Keratinocyte (primary cell): ENCODE measurements around the gene TCFL5. TPM values are rescaled to one million over a fixed set of nuclear protein-coding genes. Genes with fewer than 3 reads are reported as not detected.

Experiments used
- DNase-seq: peaks from one replicate; pipeline ENCODE4 v3.0.0-alpha.2; 2011; ENCODE audit warnings: low read depth, missing footprints, low spot score
- FAIRE-seq: peaks from 2 replicates; lab custom pipeline; 2011; peaks lifted over from hg19 to GRCh38; lab: Jason Lieb, UNC
- H2AFZ ChIP-seq: 2 replicates; pipeline ENCODE4 v1.6.0; 2012; ENCODE audit warnings: low read length, control low read depth, inconsistent platforms; ENCODE audit not compliant: control insufficient read depth
- H3K27ac ChIP-seq: 2 replicates; pipeline ENCODE4 v1.5.1; 2011; ENCODE audit warnings: low read length; ENCODE audit not compliant: control insufficient read depth, insufficient read depth
- H3K27me3 ChIP-seq: 3 replicates; pipeline ENCODE4 v1.6.0; 2011; ENCODE audit warnings: low read length; ENCODE audit not compliant: control insufficient read depth, insufficient read depth; ENCODE audit errors: extremely low read depth
- H3K36me3 ChIP-seq, 2 experiments: 2 replicates in 1 of 2; 3 replicates in 1 of 2; pipeline ENCODE4 v1.5.1; 2011; ENCODE audit warnings: low read length in 2 of 2, mild to moderate bottlenecking in 1 of 2; ENCODE audit not compliant: control insufficient read depth in 2 of 2, insufficient read depth in 2 of 2; ENCODE audit errors: extremely low read depth in 1 of 2
- H3K4me1 ChIP-seq: 3 replicates; pipeline ENCODE4 v1.5.1; 2011; ENCODE audit warnings: low read length; ENCODE audit not compliant: control insufficient read depth, insufficient read depth; ENCODE audit errors: extremely low read depth
- H3K4me2 ChIP-seq: 3 replicates; pipeline ENCODE4 v1.6.0; 2011; ENCODE audit warnings: low read depth, low read length; ENCODE audit not compliant: control insufficient read depth, insufficient read depth; ENCODE audit errors: extremely low read depth
- H3K4me3 ChIP-seq, 3 experiments: fragments of 200-600 bp in 1 of 3; sonication (generic) in 1 of 3; 2 replicates in 2 of 3; 3 replicates in 1 of 3; pipeline ENCODE4 v1.5.1; 2011 to 2016; ENCODE audit warnings: low read length in 3 of 3, mild to moderate bottlenecking in 3 of 3, control low read depth in 2 of 3, inconsistent platforms in 1 of 3, low read depth in 1 of 3, mixed read lengths in 1 of 3, mixed run types in 1 of 3, moderate library complexity in 1 of 3; ENCODE audit not compliant: control insufficient read depth in 2 of 3, insufficient read depth in 2 of 3; ENCODE audit errors: extremely low read depth in 1 of 3
- H3K79me2 ChIP-seq: 2 replicates; pipeline ENCODE4 v1.6.0; 2012; ENCODE audit warnings: low read length; ENCODE audit not compliant: control insufficient read depth, insufficient read depth
- H3K9ac ChIP-seq: 3 replicates; pipeline ENCODE4 v1.6.0; 2011; ENCODE audit warnings: low read length; ENCODE audit not compliant: control insufficient read depth, insufficient read depth; ENCODE audit errors: extremely low read depth
- H3K9me1 ChIP-seq: 3 replicates; pipeline ENCODE4 v1.6.0; 2011; ENCODE audit warnings: low read length; ENCODE audit not compliant: control insufficient read depth, insufficient read depth; ENCODE audit errors: extremely low read depth
- H3K9me3 ChIP-seq: 2 replicates; pipeline ENCODE4 v1.5.1; 2012; ENCODE audit warnings: low read depth, low read length; ENCODE audit not compliant: control insufficient read depth
- H4K20me1 ChIP-seq: 3 replicates; pipeline ENCODE4 v1.6.0; 2011; ENCODE audit warnings: low read length; ENCODE audit not compliant: control insufficient read depth, insufficient read depth; ENCODE audit errors: extremely low read depth
- EZH2 ChIP-seq: IDR thresholded peaks from one replicate; pipeline ENCODE4 v1.6.1; 2012; ENCODE audit warnings: inconsistent platforms, mild to moderate bottlenecking, low read length, moderate library complexity
- dilution Hi-C: fragments of 300-500 bp; cut with MboI; formaldehyde crosslinking; loops from one replicate; pipeline ENCODE4 v1.7.0; 2020; ENCODE audit warnings: low sequenced_read_pairs; ENCODE audit not compliant: extremely low pct_ligation_motif_present
- polyA plus RNA-seq, 5 experiments: library from polyadenylated mRNA; depleted of rRNA in 3 of 5; stranded (reverse) in 3 of 5; stranded (forward) in 1 of 5; unstranded in 1 of 5; fragments of >200 nt; gene quantifications; 1 replicate in 1 of 5; 2 replicates in 3 of 5; 3 replicates in 1 of 5; pipeline versions ENCODE4 v1.2.1 to v1.2.3, GENCODE V29; 2011 to 2012; ENCODE audit warnings: missing spikeins in 2 of 5, low read depth in 1 of 5, low replicate concordance in 1 of 5
- TF ChIP-seq, protein P1 (sequence below), 3 experiments: IDR thresholded peaks in 1 of 3; conservative IDR thresholded peaks in 1 of 3; optimal IDR thresholded peaks in 1 of 3; 2 replicates in 2 of 3; 3 replicates in 1 of 3; pipeline versions ENCODE3 to v1.5.1; 2011; ENCODE audit warnings: low read length in 3 of 3, mild to moderate bottlenecking in 3 of 3, moderate library complexity in 2 of 3, control low read depth in 1 of 3, inconsistent platforms in 1 of 3; ENCODE audit not compliant: insufficient read depth in 2 of 3; ENCODE audit errors: extremely low read depth in 1 of 3

The TCFL5 gene
- polyA plus RNA-seq, 1 donor (not counting 4 experiments of a cell fraction or from before 2014, with no cell fraction given) = 14.6 TPM

DNA sequence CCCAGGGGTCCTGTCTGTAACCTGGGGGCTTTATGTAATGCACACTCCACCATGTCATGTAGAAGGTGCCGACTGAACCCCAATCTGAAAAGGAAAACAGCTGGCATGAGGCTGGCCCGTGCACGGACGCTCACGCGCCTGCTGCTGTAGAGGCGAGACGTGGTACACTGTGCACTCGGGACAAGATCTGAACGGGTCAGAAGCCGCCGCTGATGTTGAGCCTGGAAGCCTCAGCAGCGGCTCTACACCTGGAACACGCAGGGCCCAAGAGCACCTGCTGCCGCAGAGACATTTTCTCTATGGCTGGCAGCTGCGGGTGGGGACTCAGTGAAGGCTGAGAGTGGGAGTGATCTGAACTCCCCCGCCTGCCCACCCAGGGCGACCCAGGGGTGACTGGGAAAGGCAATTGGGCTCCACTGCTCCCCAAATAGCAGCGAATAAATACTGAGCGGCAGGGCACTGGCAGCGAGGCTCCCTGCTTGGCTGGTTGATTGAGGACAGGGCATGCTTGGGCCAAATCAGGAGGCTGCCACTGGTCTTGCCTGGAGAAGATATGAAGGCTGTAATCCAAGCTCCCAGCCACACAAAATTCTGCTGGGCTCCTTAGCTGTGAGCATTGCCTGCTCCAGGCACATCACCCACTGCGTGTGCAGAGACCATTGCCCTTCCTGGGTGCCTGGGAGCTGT, 59.5 kb downstream of the TCFL5 start:
- H3K36me3 ChIP-seq = peaks cover 27 to 29% of the 10 kb centered on the region in 2 experiments
- TF ChIP-seq, protein P1, sequence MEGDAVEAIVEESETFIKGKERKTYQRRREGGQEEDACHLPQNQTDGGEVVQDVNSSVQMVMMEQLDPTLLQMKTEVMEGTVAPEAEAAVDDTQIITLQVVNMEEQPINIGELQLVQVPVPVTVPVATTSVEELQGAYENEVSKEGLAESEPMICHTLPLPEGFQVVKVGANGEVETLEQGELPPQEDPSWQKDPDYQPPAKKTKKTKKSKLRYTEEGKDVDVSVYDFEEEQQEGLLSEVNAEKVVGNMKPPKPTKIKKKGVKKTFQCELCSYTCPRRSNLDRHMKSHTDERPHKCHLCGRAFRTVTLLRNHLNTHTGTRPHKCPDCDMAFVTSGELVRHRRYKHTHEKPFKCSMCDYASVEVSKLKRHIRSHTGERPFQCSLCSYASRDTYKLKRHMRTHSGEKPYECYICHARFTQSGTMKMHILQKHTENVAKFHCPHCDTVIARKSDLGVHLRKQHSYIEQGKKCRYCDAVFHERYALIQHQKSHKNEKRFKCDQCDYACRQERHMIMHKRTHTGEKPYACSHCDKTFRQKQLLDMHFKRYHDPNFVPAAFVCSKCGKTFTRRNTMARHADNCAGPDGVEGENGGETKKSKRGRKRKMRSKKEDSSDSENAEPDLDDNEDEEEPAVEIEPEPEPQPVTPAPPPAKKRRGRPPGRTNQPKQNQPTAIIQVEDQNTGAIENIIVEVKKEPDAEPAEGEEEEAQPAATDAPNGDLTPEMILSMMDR (optimal IDR thresholded peaks at IDR 0.05 in 1 of 3, IDR thresholded peaks at IDR 0.05 in 1 of 3, conservative IDR thresholded peaks at IDR 0.05 in 1 of 3; ENCODE audit: extremely low read depth in 1 of 3, insufficient read depth in 2 of 3, low read length in 3 of 3) = no peak
- no peak for TF ChIP-seq EZH2
- no peak overlapping the region for H3K4me2 ChIP-seq
- H2AFZ ChIP-seq = no peak overlapping the region
- H3K27ac ChIP-seq = no peak overlapping the region
- no peaks in the 10 kb centered on the region for H3K27me3 ChIP-seq
- DNase-seq = no peak
- FAIRE-seq = no peak
- no peaks in the 10 kb centered on the region for H3K9me3 ChIP-seq
- H3K79me2 ChIP-seq = peaks cover 29% of the 10 kb centered on the region
- H3K9me1 ChIP-seq = peaks cover 3% of the 10 kb centered on the region
- dilution Hi-C loops = no loop called here
- H3K4me3 ChIP-seq = no peak overlapping the region
- H4K20me1 ChIP-seq = no peaks in the 10 kb centered on the region
- H3K9ac ChIP-seq = no peak overlapping the region
- H3K4me1 ChIP-seq = peaks cover 10% of the 10 kb centered on the region

DNA sequence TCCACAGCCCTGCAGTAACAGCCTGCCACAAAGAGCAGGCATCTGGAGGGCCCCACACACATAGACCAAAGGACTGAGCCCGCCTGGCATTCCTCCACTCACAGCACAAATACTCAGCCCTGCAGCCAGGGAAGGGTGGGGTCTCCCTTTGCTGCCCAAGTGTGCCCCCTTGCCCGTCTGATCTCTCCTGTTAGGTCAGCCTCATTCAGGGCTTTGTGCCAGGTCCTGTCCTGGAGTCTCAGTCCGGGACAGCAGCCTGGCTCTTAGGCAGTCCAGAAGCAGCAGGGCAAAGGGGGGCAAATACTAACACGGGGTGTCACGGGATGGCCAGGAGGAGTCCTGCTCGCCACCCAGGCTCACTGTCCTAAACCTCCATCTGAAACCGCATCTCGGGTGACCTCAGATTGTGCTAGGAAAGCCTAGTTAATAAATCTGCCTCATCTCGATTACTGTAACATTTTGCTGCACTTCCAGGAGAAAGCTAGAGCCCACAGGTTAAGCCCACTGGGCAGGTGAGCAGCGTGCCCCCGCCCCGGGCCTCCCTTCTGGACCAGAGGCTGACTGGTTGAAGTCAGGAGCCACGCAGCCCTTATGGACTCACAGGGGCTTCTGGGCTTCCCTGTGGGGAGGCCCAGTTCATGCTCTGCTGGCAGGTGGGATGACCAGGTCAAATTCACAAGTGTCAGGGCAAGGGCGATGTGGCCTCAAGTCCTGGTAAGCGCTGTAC, 60.2 kb downstream of the TCFL5 start:
- Histone ChIP-seq H3K9ac (no peak overlapping the region), H3K36me3 (peaks cover 27% of the 10 kb centered on the region in 2 experiments), H3K27ac (no peak overlapping the region), H2AFZ (no peak overlapping the region), H3K9me3 (no peaks in the 10 kb centered on the region), H3K9me1 (peaks cover 3% of the 10 kb centered on the region), H3K4me2 (no peak overlapping the region), H3K4me1 (peaks cover 10% of the 10 kb centered on the region), H4K20me1 (no peaks in the 10 kb centered on the region), H3K79me2 (peaks cover 25% of the 10 kb centered on the region), H3K27me3 (no peaks in the 10 kb centered on the region), H3K4me3 (no peak overlapping the region)
- DNase-seq (no peak), FAIRE-seq (no peak)
- dilution Hi-C loops = no loop called here
- TF ChIP-seq EZH2 = no peak
- TF ChIP-seq, protein P1 (optimal IDR thresholded peaks at IDR 0.05 in 1 of 3, IDR thresholded peaks at IDR 0.05 in 1 of 3, conservative IDR thresholded peaks at IDR 0.05 in 1 of 3; ENCODE audit: extremely low read depth in 1 of 3, insufficient read depth in 2 of 3, low read length in 3 of 3) = no peak
